8988T (cell line): ENCODE data around the gene GPR158.
"Not testable (repeated sequence)": the region's sequence is repeated elsewhere in the genome, so short reads cannot be mapped to it uniquely, and the experiment has no call there.

ENCODE experiments used
- DNase-seq: peaks from one replicate; pipeline ENCODE4 v3.0.0; 2011

GPR158 gene

DNA sequence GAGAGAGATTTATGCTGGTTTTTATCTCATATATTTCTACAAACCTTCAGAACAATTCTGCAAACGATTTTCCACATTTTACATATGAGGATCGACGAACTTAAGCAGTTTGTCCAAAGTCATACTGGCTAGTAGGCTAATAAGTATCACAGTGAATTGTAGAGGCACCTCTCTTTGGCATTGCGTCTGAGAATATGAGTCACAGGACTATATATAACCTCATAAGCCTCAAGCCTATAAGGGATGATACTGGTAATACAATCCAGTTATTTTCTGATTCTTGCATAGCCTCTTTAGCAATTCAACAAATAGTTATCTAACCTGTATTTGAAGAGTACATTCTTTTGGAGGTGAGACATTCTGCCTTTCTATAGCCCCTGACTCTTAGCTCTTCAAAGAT lies 129.8 kb downstream of the GPR158 start:
- DNase-seq = no peak

- DNase-seq = no peak
These were observed 131.6 kb downstream of the GPR158 start for GRCh38 chr10:25306386-25306785.

- no peak for DNase-seq
These were observed 133.5 kb downstream of the GPR158 start for GRCh38 chr10:25308278-25308677.

GRCh38 chr10:25317596-25318211 lies 142.9 kb downstream of the GPR158 start:
- not testable (repeated sequence) for DNase-seq

DNA sequence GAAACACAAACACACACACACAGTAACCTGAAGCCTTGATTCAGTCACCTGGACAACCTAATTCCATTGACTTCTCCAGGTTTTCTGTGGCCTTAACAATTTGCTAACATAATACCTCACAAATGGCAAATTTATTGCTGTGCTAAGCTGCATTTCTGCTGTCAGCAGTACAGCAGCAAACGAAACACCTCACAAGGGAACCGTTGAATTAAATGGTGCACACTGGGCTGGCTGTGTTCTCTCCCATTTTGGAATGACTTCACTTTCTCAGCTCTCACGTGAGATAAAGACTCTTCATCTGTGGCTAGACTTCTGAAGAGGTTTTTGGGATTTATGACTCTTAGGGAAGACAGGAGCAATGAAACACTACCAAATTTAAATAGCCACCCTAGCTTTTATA lies 152.5 kb downstream of the GPR158 start:
- DNase-seq = no peak

DNA sequence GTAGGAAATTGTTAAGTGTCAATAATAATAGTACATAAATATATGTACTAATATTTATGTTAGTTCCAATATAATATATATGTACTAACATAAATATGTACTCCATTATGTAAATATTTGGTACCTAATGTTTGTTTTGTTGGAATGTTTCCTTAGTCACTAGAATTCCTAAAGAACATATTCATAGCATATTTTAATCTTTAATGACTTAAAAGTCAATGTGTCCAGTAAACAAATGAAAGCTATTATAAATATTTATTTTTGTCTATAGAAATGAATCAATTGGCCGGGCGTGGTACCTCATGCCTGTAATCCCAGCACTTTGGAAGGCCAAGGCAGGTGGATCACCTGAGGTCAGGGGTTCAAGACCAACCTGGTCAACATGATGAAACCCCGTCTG lies 153.6 kb downstream of the GPR158 start:
- no peak for DNase-seq

- not testable (repeated sequence) for DNase-seq
These were observed 154.8 kb downstream of the GPR158 start for GRCh38 chr10:25329587-25329986.

DNA sequence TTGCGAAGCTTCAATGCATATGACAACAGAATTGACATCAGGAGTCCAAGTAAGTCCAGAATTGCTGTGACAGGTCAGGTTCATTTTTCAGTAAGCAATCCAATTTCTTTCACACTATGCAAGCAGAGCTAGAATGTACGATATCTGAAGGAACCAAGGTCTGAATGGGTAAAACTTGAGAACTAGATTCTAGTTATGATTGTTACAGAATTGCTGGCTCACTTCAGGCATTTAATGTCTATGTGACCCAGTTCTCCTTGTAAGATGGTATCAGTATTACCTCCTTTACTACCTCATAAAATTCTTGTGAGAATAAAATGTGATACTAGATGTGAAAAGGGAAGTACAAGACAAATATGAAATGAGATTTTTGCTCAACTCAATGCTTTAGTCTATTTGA lies 159.6 kb downstream of the GPR158 start:
- no peak for DNase-seq

GRCh38 chr10:25336330-25336729 lies 161.5 kb downstream of the GPR158 start:
- no peak for DNase-seq

DNA sequence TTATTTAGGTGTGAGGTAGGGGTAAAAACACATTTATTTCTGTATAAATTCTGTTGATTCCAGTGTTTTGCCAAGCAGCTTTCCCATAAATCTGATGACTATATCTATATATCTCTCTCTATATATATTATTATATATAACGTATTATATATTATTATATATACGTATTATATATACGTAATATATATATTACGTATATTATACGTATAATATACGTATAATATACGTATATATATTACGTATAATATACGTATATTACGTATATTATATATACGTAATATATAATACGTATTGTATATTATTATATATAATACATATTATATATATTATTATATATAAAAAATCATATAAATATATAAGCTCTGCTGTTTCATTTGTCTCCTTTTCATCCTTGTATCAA lies 163.5 kb downstream of the GPR158 start:
- DNase-seq = no peak

DNA sequence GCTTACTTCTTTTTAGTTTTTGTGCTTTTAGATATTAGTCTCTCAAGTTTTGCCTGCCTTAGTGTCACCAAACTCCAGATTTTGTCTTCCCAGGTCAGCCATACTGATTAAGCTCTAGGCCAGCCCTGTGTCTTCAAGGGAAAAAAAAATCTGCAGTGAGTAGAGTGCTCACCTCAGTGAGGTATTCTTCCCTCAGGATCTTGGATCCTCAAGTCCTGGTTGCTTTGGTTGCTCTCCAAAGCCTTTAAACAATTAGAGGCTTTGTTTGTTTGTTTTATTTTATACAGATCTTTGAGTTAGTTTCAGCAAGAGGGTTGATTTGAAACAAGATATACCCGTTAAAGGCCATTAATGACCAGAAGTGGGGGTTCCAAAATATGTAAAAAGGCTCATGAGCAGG lies 165.2 kb downstream of the GPR158 start:
- no peak for DNase-seq

- DNase-seq = no peak
These were observed 174.7 kb downstream of the GPR158 start for GRCh38 chr10:25349520-25349919.

- DNase-seq = no peak
These were observed 181.8 kb downstream of the GPR158 start for GRCh38 chr10:25356609-25357008.

DNA sequence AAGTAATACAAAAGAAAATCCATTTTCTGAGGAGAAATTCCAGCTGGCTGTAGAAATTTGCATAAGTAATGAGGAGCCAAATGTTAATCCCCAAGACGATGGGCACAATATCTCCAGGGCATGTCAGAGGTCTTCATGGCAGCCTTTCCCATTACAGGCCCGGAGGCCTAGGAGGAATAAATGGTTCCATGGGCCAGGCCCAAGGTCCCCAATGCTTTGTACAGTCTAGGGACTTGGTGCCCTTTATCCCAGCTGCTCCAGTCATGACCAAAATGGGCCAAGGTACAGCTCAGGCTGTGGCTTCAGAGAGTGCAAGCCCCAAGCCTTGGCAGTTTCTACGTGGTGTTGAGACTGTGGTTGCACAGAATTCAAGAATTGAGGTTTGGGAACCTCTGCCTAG lies 182.5 kb downstream of the GPR158 start:
- no peak for DNase-seq

GRCh38 chr10:25382029-25382810 lies 207.4 kb downstream of the GPR158 start:
- DNase-seq = no peak

DNA sequence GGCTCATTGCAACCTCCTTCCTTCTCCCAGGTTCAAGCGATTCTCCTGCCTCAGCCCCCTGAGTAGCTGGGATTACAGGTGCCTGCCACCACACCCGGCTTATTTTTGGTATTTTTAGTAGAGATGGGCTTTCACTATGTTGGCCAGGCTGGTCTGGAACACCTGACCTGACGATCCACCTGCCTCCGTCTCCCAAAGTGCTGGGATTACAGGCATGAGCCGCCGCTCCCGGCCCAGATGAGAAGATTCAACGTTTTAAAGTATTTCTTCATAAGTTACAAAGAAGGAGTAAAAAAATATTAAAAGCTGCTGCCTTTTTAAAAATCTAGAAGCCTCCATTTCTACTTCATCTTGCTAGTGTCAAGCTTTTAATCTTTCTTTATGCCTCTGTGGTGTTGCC lies 208.1 kb downstream of the GPR158 start:
- DNase-seq = not testable (repeated sequence)

GRCh38 chr10:25383686-25384085 lies 208.9 kb downstream of the GPR158 start:
- no peak for DNase-seq

- no peak for DNase-seq
These were observed 209.8 kb downstream of the GPR158 start for GRCh38 chr10:25384618-25385017.

- DNase-seq = no peak
These were observed 213.5 kb downstream of the GPR158 start for GRCh38 chr10:25388188-25388861.

GRCh38 chr10:25388862-25389206 lies 214.0 kb downstream of the GPR158 start:
- no peak for DNase-seq

DNA sequence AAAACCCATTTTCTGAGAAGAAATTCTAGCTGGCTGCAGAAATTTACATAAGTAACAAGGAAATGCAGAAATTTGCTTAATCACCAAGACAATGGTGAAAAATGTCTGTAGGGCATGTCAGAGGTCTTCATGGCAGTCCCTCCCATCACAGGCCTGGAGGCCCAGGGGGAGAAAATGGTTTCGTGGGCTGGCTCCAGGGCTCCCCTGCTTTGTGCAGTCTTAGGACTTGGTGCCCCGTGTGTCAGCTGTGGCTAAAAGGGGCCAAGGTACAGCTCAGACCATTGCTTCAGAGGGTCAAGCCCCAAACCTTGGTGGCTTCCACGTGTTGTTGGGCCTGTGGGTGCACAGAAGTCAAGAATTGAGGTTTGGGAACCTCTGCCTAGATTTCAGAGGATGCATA lies 215.9 kb downstream of the GPR158 start:
- no peak for DNase-seq

DNA sequence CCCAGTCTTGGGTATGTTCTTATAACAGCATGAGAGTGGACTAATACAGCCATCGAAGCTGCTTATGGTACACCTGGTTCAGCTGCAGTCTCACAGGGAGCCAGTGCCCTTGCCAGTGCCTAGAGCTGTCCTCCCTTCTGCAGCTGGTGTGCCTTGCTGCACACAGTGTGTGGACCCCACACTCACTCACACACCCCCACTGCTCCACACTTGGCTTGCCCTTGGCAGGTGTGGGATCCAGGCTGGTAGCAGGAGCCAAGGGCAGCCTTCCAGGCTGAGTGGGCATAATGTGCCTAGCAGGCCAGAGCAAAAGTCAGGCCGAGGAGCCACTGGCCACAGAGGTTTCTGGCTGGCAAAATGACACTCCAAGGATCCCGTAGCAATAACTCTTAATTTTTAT lies 217.3 kb downstream of the GPR158 start:
- no peak for DNase-seq

- no peak for DNase-seq
These were observed 218.8 kb downstream of the GPR158 start for GRCh38 chr10:25393621-25394020.

GRCh38 chr10:25398680-25399079 lies 223.9 kb downstream of the GPR158 start:
- DNase-seq = no peak
